Measurements from ENCODE around the gene PPP1R1B. TPM values are rescaled to one million over a fixed set of nuclear protein-coding genes. Genes with fewer than 3 reads are reported as not detected.

The PPP1R1B gene
- total and polyA plus RNA-seq, 2 of the 4 experiments (the other 2 are of a cell fraction), result not detected

- in situ Hi-C loops (cut with MboI; ENCODE audit: low sequenced_read_pairs) (no loop called here), intact Hi-C loops (cut with micrococcal nuclease) (loop anchor here (10.0 kb wide), 1 partner anchor 358 kb away; the partner anchor contains the start of gene PSMD3), dilution Hi-C loops (cut with HindIII; ENCODE audit: low sequenced_read_pairs, unreplicated experiment) (no loop called here)
- Histone ChIP-seq H3K27ac (ENCODE audit: insufficient read depth, low read length) (no peak overlapping the region), H3K27me3 (ENCODE audit: control insufficient read depth, insufficient read depth, low read length) (peaks cover 73% of the 10 kb centered on the region), H3K23ac (ENCODE audit: low read depth, low read length) (no peak overlapping the region), H4K5ac (ENCODE audit: low read depth, low read length) (no peak overlapping the region), H2BK5ac (ENCODE audit: low read depth, low read length, poor library complexity, severe bottlenecking) (no peak overlapping the region), H2AK5ac (ENCODE audit: low read depth, low read length) (no peak overlapping the region), H3K4me2 (ENCODE audit: low read depth, low read length) (peak overlapping the region; percentile 56), H3K14ac (replicated peaks; ENCODE audit: low read depth, low read length) (no peak overlapping the region), H4K8ac (ENCODE audit: low read depth in 2 of 2, low read length in 2 of 2) (no peak overlapping the region), H3K36me3 (ENCODE audit: control insufficient read depth, insufficient read depth, low read length) (no peaks in the 10 kb centered on the region), H3K4me1 (ENCODE audit: control insufficient read depth, insufficient read depth, low read length) (peaks cover 3% of the 10 kb centered on the region; the same call in 1 of the 2 replicates), H3K9me3 (ENCODE audit: control insufficient read depth, insufficient read depth, low read length) (no peaks in the 10 kb centered on the region), H4K20me1 (ENCODE audit: insufficient read depth, low read length) (no peaks in the 10 kb centered on the region), H3K4me3 (ENCODE audit: insufficient read depth, low read depth, low read length) (peak overlapping the region; percentile 13; the same call in 1 of the 2 replicates), H2BK20ac (ENCODE audit: low read depth, low read length) (no peak overlapping the region), H3K56ac (ENCODE audit: extremely low read depth, insufficient read depth, low read length) (no peak overlapping the region), H3K79me1 (ENCODE audit: low read depth in 1 of 2, low read length in 2 of 2) (no peaks in the 10 kb centered on the region), H3K4ac (ENCODE audit: low read depth, low read length) (no peak overlapping the region), H2AFZ (replicated peaks; ENCODE audit: low read length, poor library complexity) (peak overlapping the region; percentile 77), H3K9ac (ENCODE audit: low read depth, low read length) (no peak overlapping the region), H3K9me1 (ENCODE audit: insufficient read depth, low read length) (no peaks in the 10 kb centered on the region), H2BK15ac (ENCODE audit: low read depth, low read length) (no peak overlapping the region), H2BK120ac (ENCODE audit: low read depth, low read length) (no peak overlapping the region), H2AK9ac (replicated peaks; ENCODE audit: low read depth, low read length, poor library complexity) (no peak overlapping the region), H3K18ac (ENCODE audit: low read depth, low read length) (no peak overlapping the region), H4K91ac (ENCODE audit: insufficient read depth, low read depth, low read length) (no peak overlapping the region)
- WGBS, 2 experiments (ENCODE audit: extremely low coverage in 2 of 2, insufficient read length in 1 of 2), result 1% methylated on average over 30 of the region's 72 CpGs; no CpG with 5 or more reads in 1 of the 2 experiments
- BruUV-seq (replicated peaks), result no TSS peak
- ChIA-PET CTCF (no interaction called here), POLR2A (ENCODE audit: unreplicated experiment) (no interaction called here)
- no peak for TF ChIP-seq MAZ (IDR thresholded peaks at IDR 0.05; ENCODE audit: borderline replicate concordance, low read depth, low read length)
- TF ChIP-seq RFX5 (IDR thresholded peaks at IDR 0.05; ENCODE audit: low read depth, low read length), result no peak
- no peak for TF ChIP-seq RAD21 (IDR thresholded peaks at IDR 0.05; ENCODE audit: low read length)
- TF ChIP-seq BHLHE40 (IDR thresholded peaks at IDR 0.05; ENCODE audit: low read depth, low read length), result no peak
- no peak for TF ChIP-seq NFE2L2 (IDR thresholded peaks at IDR 0.05; ENCODE audit: low read depth, low read length)
- no peak for TF ChIP-seq POLR2A (IDR thresholded peaks at IDR 0.05; ENCODE audit: low read depth, low read length)
- TF ChIP-seq SMC3 (IDR thresholded peaks at IDR 0.05; ENCODE audit: low read depth, low read length), result no peak
- TF ChIP-seq ELK1 (IDR thresholded peaks at IDR 0.05; ENCODE audit: borderline replicate concordance, low read depth, low read length), result no peak
- no peak for TF ChIP-seq CTCF (conservative IDR thresholded peaks at IDR 0.05; ENCODE audit: low read depth, low read length)
- TF ChIP-seq USF2 (IDR thresholded peaks at IDR 0.05; ENCODE audit: low read depth, low read length), result no peak
- TF ChIP-seq FOS (IDR thresholded peaks at IDR 0.05; ENCODE audit: low read depth, low read length), result no peak
- no peak for TF ChIP-seq MAFK (IDR thresholded peaks at IDR 0.05; ENCODE audit: low read depth, low read length)
- no peak for TF ChIP-seq MXI1 (IDR thresholded peaks at IDR 0.05; ENCODE audit: borderline replicate concordance, low read depth, low read length)
- TF ChIP-seq CEBPB (IDR thresholded peaks at IDR 0.05; ENCODE audit: low read depth, low read length), result no peak
- no peak for TF ChIP-seq RCOR1 (IDR thresholded peaks at IDR 0.05; ENCODE audit: insufficient replicate concordance, low read length)
- no peak for TF ChIP-seq CHD1 (IDR thresholded peaks at IDR 0.05; ENCODE audit: low read depth, low read length)
- no peak for ATAC-seq (ENCODE audit: low read depth)
- no peak for DNase-seq
Observed at GRCh38 chr17:39627047-39627711, 427 bp downstream of the PPP1R1B start.
